NCI-H187 treated with DMSO at 0.1 percent for 48 hours (cell line): Measurements from ENCODE around the gene CEMIP2.

ENCODE experiments used
- DNase-seq: peaks from one replicate; lab custom pipeline; 2025; lab: John Stamatoyannopoulos, UW

The CEMIP2 gene

DNA sequence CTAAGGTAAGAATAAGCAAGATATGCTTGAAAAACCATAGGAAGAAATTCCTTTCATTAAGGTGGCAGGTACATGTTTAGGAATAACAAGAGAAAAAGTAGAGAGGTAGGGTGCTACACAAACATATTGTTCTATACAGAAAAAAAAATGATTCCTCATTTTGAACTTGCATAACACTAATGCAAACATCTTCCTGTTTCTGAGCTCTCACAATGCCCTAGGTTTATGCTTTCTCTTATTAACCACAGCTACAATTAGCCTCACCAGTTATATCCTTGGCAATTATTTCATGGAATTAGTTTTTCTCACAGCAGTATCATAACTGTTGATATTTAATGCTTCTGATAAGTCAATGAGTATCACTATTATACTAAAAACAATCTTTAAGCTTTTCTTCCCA is 20.7 kb downstream of the CEMIP2 start:
- no peak for DNase-seq

DNA sequence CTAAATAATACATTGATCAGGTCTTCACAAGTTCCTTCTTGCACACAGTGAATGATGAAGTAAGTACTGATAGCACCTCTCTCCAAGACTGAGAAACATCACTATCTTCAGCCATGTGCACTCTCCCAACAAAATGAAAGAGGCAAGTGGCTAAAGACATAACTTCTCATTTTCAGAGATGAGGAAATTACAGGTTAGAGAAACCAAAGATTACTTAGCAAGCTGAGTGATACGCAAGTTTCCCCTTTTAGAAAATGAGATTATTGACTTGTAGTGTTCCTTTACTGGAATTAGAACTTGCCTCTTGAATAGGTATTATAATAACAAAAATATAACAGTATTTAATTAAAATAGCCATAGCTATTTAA is 21.6 kb downstream of the CEMIP2 start:
- no peak for DNase-seq

DNA sequence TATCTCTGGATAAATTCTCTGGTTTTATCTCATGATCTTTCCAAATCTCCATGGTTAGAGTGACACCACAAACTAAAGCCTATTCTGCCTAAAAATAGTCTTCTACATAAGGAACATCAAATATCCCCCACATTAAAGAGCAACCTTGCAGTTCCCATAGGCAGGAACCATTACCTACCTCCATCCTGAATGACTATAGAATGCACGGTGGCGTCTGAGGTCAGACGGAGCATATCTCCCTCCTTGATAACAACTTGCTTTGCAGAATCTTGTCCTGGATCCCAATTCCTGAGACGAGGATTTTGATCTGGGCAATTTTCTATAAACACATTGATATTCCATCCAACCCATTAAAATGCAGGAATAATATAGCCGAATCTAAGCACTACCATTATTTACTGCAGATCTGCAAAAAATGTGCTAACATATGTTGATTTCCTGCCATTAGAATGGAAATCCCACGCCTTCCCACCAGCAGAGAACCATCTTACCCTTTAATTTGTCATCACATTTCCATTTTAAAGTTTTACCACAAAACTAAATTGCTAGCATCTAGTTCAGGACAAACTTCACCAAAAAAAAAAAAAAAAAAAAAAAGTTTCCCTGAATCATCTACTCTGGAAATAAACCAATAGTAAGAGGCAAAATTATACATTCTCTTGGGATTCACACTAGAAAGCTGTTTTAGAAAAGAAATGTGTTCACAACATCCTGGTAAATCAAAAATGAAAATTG is 22.1 kb downstream of the CEMIP2 start:
- DNase-seq, result no peak

DNA sequence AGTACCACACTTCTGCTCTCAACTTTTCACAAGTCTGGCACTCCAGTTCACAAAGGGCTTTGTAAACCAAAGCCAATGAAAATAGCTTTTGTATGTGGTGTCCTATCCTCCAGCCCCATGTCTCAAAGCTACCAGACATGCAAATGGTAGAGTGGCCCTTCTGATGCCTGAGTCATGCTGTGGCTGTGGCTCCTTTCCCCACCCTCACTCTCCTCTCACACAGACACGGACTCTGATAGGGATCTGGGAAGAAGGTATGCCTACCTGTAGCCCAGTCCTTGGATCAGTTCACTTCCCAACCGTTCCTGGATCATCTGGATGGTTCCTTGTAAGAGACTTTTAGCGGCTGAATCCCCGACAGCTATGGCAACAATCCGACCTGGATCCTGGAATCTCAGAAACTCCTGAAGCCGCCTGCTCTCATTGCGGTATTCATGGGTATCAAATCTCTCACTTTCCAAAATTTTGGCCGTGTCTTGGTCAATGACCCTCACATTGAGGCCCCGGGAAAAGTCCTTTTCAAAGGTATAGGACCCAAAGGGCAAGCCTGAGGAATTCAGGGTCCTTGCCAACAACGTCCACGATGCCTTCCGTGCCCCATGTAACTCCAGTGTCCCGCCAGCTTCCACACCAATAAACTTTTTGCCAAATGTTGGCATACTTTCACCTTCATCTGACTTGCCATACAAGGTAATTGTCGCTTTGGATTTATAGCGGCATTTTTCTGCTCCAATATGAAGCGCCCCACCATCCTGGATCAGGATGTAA is 23.4 kb downstream of the CEMIP2 start:
- DNase-seq, result no peak

DNA sequence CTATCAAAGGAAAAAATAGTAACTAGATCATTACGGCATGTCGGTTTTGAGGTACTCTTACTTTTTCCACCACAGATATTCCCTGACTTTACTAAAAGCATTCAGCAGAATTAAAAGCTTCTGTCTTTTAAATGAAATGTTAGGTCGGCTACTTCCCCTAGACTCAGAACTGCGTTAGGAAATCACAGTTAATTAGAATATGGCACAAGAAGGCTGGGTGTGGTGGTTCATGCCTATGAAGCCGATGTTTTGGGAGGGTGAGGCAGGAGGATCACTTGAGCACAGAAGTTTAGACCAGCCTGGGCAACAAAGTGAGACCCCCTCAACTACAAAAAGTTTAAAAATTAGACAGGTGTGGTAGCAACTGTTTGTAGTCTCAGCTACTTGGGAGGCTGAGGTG is 24.4 kb downstream of the CEMIP2 start:
- no peak for DNase-seq

DNA sequence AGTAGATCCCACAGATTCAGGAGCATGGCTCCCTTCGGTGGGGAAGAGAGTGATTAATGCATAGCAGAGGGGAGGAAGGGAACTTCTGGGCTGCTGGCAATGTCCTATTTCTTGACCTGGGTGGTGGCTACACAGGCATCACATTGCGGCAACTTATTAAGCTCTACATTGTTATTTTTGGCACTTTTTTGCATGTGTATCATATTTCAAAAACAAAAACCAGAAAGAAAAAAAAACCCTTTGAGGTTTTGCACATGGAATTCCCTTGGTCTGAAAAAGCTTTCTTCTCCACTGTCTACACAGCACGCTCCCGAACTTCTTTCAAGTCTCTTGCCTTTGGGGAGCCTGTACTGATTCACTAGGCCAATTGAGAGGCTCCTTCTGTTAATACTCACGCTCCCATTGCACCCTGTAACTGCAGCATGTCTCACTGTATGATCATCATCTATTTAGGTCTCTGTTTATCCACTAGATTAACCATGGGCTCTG is 25.1 kb downstream of the CEMIP2 start:
- no peak for DNase-seq

DNA sequence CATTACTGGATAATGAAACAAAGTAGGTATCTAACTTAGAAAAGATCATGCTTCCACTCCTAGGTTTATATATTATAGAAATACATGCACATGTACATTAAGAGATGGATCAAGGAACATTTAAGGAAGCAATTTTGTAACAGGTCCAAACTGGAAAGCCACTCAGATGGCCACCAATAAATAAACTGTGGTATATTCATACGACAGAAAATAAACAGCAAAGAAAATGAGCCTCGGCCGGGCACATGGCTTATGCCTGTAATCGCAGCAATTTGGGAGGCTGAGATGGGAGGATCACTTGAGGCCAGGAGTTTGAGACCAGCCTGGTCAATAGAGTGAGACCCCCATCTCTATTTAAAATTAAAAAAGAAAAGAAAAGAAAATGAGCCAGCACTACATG is 25.6 kb downstream of the CEMIP2 start:
- DNase-seq, result no peak

DNA sequence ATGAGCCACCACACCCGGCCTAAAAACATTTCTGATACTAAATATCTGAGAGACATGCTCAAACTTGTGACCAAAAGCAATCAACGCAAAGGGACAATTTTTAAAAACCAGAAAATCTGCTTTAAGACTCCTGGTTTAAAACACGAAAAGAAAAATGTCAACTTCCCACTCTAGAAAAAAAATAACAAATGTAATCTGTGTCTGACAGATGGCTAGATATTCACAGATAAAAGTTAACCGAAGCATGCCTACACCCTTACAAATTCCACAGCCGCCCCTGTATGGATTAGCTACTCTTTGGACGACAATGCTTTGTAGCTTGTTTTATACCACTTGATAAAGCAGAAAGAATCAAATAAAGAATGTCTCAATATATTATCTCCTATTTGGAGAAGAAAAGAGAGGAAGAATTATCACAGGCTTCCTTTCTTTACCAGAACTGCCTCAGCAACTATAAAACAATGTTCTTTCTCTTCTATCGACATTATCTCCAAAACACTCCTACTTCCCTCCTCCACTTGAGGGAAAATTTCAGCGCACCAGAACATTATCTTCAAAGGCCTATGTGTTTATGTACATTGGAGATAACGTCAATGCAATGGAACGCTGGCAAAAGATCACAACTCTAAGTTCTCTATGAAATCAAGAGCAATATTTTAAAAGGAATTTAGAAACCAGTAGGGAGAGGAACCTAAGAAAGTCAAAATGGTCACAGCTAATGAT is 26.2 kb downstream of the CEMIP2 start:
- no peak for DNase-seq

DNA sequence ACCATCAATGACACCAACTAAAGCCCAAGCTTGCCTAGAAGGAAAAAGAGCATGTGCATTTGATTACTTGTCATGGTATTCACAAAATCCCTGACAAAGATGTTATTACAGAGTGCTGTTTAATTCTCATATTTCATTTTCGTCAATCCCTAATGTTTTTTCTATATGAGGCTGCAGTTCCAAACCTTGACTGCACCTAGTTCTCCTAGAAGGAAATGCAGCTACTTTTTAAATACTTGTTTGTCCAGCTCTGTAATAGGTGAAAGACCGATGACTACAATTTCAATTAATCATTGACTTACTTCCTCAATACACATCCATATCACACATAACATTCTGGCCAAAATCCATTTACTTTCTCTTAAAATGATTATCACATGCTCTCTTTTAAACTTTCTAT is 28.1 kb downstream of the CEMIP2 start:
- DNase-seq, result no peak

DNA sequence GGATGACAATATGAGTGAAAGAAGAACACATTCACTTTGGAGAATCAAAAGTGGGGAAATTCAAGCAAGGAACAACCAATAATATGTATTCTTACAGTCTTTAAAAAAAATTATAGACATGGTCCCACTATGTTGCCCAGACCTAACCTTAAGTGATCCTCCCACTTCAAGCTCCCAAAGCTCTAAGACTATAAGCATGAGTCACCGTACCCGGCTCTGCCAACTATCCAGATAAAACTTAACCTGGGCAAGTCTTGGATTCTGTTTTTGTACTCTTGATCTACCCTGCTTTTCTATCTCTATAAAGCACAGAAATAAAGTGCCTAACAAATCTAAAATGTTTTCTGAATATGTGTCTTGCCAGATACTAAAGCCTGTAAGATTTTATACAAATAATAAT is 30.9 kb downstream of the CEMIP2 start:
- no peak for DNase-seq

DNA sequence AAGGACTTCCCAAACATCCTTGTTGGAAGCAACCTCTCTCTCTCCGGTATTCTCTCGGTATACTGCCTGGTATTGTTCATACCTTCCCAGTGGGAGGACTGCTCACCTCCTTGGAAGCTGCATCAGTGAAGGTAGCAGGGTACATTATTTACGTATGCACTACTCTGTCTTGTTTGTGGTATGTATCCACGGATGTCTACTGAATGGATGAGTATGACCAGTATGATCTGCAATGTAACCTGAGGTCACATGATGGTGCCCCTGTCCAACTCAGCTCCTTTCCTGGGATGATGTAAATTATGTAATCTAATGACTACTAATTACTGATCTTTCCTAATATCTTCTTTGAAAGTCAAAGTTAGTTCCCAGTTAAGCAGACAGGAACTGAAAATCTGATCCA is 32.1 kb downstream of the CEMIP2 start:
- DNase-seq, result no peak

DNA sequence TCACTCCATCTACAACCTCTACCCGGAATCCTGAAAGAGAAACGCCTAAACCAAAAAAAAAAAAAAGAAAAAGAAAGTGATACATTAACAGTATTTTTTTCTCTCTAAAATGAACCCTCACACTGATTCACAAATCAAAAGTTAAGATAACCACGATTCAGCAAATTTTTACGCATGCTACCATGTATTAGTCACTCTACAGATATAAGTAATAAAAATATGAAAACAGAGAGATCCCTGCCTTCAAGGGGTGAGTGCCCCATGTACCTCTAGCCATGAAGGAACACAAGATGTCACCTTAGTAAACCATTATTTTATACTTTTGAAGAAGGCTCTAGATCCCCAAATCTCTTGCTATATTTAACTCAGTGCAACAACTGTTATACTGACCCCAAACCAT is 33.4 kb downstream of the CEMIP2 start:
- no peak for DNase-seq

DNA sequence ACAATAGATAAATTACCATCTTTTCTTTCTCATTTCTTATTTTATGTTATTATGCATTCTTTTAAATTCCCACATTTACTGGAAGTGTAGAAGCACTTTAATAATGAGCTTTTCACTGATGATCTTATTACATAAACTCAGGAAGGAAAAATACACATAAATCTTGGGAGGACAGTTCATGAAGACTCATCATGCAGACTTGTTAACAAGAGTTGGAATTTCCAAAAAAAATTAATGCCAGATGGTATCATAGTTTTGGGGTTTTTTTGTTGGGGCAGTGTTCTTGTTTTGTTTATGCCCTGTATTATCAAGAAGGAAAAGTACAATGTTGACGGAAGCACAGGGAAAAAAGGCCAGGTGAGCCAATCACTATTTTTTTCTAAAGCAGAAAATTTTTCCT is 35.1 kb downstream of the CEMIP2 start:
- DNase-seq, result no peak

DNA sequence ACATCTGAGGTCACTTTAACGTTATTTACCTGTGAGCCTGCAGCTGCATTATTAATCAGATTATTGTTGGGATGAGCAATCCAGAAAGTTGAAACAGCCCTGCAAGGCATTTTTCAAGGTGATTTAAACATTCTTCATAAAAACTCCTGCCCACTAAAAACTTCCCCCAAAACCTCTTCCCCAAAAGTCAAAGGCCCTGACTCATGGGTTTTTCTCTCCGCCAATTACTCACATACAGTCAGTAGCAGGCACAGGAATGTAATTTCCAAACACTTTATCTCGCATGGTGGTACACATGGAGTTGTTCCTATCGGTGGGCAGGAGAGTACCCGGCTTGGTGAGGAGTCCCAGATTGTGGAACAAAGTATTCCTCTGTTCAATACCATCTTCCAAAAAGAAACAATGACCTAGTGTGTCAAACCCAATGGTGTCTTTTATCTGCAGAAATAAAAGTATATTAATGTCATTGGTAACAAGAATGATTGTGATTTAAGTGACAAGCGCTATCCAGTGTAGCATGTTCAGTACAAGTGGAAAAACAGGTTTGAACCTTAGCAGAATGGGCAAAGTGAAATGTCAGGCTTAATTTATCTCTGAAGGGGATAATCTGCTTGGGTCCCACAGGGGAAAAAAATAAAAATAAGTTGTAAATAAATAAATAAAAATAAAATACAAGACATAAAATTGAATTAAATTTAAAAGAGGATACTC is 38.3 kb downstream of the CEMIP2 start:
- no peak for DNase-seq

DNA sequence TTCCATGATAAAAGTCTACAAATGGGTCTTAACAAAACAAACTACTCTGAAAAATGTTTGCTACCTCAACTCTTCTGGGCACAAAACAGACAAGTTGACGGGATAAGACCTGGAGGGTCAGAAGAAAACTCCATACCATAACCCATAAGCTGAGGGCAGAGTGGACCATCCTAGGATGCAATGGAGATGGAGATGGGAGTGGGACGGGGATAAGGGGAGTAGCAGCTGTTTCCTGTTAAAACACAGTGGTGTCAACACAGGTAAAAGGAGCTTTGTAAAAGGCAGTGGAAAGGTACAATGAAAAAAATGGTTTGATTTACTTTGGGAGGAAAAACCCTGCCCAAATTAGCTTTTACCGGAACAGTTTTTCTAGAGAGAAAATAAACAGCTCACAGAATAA is 41.6 kb downstream of the CEMIP2 start:
- no peak for DNase-seq

DNA sequence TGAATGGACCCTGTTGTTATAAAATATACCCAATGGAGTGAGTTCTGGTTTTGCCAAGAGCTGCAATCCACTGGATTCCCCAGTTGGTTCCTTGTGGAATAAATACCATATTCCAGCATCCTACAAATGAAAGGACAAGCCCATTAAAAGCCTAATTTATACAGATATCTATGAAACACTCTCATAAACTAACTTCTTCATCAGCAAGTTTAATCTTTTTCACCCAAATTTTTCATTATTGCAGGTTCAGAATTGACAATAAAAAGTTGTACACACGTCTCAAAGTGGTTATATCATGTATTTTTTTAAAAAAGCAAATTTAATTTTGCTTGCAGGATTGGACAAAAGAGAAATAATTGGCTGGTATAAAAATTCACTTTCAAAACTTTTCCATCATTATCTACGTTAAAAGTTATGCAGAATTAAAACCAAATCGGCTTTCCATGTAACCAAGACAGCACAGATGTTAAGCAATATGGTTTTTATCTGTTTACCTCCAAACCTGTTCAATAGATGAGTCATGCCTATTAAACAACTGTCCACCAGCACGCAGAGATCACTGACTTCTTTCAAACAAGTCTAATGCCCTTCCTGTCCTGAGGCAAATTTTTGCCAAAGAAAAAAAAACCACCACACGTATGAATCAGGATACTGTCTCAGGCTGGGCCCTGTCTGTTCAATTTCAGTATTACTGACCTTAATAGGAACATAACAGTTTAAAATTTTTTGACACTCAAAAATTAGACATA is 42.5 kb downstream of the CEMIP2 start:
- no peak for DNase-seq

DNA sequence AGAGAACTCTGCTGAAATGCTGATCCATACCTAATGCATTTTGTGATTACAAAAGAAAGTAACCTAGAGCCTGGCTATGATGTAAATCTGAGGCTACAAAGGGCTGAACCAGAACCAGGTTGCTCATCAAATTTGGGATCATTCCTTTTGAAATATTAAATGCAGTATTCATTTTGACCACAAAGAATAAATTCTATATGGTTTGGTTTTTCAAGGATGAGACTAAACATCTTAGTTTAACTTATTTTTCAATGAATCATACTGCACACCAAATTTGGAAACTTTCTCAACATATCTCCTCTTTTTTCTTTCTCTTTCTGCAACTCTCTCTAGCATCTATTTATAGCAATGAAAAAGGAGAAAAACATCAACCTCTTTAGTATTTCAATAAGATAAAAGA is 46.5 kb downstream of the CEMIP2 start:
- DNase-seq, result no peak

DNA sequence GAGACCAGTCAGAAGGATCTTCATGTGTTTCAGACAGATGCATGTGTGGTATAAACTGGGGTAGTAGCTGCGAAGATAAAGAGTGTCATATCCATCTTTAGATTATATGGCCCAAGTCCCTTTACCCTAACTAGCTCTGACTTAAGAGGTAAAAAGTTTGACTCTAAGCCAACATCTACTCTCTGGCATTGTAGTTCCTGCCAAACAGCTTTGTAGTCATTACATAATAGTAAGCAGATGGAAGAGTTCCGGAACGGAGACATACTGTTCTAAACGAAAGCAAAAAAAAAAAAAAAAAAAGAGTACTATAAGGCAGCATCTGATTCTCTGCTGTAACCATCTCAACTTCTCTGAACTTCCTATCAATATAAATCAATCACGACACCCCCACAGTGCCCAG is 48.8 kb downstream of the CEMIP2 start:
- no peak for DNase-seq

DNA sequence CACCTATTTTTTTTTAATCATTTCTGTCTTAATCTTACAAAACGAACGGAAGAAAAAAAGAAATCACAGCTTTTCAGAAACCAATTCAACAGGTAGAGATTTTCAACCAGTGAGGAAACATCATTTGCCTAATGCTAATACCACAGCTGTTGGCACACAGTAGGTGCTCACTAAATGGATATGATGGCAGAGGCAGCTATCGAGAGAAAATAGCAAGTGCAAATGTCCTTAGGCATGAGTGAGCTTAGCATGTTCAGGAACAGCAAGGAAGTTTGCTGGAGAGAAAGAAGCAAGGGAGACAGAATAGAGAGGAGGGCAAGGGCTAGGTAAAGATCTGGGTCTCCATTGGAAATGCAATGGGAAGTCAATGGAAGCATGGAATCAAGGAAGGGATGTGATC is 49.2 kb downstream of the CEMIP2 start:
- no peak for DNase-seq

DNA sequence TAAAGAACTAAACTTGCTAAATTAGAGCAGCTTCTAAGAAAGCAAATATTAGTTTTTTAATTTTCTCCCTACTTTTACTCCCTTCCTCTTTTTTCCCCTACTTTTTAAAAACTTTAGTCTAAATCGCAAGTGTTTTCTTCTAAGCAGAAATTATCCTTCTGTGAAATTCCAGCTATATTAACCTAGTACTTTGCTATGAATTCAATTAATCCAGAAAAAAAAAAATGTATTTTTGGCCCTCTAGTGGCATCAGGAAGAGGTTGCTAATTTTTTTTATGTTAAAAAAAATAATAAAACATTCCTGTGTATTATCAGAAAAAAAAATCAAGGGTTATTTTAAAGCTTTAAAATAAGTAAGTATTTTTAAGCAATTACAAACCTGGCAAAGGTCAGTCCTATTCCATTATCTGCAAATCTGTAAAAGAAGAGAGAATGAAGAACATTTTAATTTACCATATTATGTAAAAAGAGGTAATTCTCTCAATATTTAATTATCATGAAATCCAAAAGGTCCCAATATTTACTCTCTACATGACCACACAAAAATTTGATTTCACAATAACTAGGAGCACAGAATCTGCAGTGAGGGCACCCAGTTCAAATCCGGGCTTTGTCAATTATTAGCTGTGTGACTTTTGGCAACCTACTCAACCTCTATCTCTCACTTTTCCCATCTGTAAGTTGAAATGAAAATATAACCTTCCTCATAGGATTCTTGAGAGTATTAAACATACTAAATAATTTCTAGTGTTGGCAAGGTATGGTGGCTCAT is 52.0 kb downstream of the CEMIP2 start:
- DNase-seq, result no peak

DNA sequence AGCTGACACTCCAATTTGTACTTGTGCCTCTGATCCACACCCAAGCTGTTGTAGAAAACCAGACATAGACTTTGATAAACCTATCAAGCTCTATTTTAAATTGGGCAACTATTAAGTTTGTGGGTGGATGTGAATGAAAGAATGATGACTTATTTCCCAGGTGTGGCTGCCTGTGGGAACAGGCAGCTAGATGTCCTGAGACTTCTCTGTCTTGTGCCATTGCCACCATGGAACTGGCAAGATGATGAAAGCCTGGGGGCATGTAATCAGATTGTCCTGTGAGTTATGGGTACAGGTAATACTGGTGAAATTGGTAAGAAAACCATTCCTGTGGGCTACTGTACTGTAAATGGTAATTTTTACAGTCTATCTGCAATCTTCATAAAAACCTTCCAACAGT is 57.5 kb downstream of the CEMIP2 start:
- DNase-seq, result no peak
